Measurements from ENCODE around the gene ZNF367. TPM values are rescaled to one million over a fixed set of nuclear protein-coding genes. Genes with fewer than 3 reads are reported as not detected.

Gene ZNF367
- total and polyA plus RNA-seq, 9 of the 15 experiments (the other 6 are each of a cell fraction or from before 2014, with no cell fraction given): 2.7 to 14.4 (median 10.0) TPM

GRCh38 chr9:96417051-96417586 lies 1.1 kb downstream of the ZNF367 start (continued):
- TF ChIP-seq BDP1 (IDR thresholded peaks at IDR 0.05; ENCODE audit: insufficient read depth, insufficient read length): no peak
- no peak for TF ChIP-seq PREB (CRISPR knock-in tag; IDR thresholded peaks at IDR 0.05)
- no peak for TF ChIP-seq HSF4 (CRISPR knock-in tag; IDR thresholded peaks at IDR 0.05; ENCODE audit: borderline replicate concordance)
- TF ChIP-seq NELFE (IDR thresholded peaks at IDR 0.05; ENCODE audit: insufficient read depth, insufficient read length): no peak
- TF ChIP-seq PRMT5 (CRISPR knock-in tag; IDR thresholded peaks at IDR 0.05): no peak
- TF ChIP-seq, protein P1, sequence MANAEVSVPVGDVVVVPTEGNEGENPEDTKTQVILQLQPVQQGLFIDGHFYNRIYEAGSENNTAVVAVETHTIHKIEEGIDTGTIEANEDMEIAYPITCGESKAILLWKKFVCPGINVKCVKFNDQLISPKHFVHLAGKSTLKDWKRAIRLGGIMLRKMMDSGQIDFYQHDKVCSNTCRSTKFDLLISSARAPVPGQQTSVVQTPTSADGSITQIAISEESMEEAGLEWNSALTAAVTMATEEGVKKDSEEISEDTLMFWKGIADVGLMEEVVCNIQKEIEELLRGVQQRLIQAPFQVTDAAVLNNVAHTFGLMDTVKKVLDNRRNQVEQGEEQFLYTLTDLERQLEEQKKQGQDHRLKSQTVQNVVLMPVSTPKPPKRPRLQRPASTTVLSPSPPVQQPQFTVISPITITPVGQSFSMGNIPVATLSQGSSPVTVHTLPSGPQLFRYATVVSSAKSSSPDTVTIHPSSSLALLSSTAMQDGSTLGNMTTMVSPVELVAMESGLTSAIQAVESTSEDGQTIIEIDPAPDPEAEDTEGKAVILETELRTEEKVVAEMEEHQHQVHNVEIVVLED (CRISPR knock-in tag; IDR thresholded peaks at IDR 0.05): peak; percentile 77
- TF ChIP-seq HDAC8 (tag; IDR thresholded peaks at IDR 0.05): no peak
- TF ChIP-seq CHD1 (IDR thresholded peaks at IDR 0.05; ENCODE audit: low read length): no peak
- TF ChIP-seq SMC3 (conservative IDR thresholded peaks at IDR 0.05; ENCODE audit: insufficient read depth, low read depth, low read length): no peak
- peak in 1 of 2 experiments; percentile 96; a peak in 2 of 4 replicates for TF ChIP-seq HDAC1 (IDR thresholded peaks at IDR 0.05)
- no peak for TF ChIP-seq ZNF165 (CRISPR knock-in tag; IDR thresholded peaks at IDR 0.05; ENCODE audit: borderline replicate concordance)
- peak; percentile 97 for TF ChIP-seq RAD51 (IDR thresholded peaks at IDR 0.05; ENCODE audit: borderline replicate concordance, low read depth)
- no peak for TF ChIP-seq GTF2F1 (IDR thresholded peaks at IDR 0.05; ENCODE audit: low read depth, low read length)
- TF ChIP-seq, protein P2, sequence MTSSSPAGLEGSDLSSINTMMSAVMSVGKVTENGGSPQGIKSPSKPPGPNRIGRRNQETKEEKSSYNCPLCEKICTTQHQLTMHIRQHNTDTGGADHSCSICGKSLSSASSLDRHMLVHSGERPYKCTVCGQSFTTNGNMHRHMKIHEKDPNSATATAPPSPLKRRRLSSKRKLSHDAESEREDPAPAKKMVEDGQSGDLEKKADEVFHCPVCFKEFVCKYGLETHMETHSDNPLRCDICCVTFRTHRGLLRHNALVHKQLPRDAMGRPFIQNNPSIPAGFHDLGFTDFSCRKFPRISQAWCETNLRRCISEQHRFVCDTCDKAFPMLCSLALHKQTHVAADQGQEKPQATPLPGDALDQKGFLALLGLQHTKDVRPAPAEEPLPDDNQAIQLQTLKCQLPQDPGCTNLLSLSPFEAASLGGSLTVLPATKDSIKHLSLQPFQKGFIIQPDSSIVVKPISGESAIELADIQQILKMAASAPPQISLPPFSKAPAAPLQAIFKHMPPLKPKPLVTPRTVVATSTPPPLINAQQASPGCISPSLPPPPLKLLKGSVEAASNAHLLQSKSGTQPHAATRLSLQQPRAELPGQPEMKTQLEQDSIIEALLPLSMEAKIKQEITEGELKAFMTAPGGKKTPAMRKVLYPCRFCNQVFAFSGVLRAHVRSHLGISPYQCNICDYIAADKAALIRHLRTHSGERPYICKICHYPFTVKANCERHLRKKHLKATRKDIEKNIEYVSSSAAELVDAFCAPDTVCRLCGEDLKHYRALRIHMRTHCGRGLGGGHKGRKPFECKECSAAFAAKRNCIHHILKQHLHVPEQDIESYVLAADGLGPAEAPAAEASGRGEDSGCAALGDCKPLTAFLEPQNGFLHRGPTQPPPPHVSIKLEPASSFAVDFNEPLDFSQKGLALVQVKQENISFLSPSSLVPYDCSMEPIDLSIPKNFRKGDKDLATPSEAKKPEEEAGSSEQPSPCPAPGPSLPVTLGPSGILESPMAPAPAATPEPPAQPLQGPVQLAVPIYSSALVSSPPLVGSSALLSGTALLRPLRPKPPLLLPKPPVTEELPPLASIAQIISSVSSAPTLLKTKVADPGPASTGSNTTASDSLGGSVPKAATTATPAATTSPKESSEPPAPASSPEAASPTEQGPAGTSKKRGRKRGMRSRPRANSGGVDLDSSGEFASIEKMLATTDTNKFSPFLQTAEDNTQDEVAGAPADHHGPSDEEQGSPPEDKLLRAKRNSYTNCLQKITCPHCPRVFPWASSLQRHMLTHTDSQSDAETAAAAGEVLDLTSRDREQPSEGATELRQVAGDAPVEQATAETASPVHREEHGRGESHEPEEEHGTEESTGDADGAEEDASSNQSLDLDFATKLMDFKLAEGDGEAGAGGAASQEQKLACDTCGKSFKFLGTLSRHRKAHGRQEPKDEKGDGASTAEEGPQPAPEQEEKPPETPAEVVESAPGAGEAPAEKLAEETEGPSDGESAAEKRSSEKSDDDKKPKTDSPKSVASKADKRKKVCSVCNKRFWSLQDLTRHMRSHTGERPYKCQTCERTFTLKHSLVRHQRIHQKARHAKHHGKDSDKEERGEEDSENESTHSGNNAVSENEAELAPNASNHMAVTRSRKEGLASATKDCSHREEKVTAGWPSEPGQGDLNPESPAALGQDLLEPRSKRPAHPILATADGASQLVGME (CRISPR knock-in tag; IDR thresholded peaks at IDR 0.05): 0 out of 2 replicates have a peak, but pooled peaks have one; percentile 58
- TF ChIP-seq, protein P3, sequence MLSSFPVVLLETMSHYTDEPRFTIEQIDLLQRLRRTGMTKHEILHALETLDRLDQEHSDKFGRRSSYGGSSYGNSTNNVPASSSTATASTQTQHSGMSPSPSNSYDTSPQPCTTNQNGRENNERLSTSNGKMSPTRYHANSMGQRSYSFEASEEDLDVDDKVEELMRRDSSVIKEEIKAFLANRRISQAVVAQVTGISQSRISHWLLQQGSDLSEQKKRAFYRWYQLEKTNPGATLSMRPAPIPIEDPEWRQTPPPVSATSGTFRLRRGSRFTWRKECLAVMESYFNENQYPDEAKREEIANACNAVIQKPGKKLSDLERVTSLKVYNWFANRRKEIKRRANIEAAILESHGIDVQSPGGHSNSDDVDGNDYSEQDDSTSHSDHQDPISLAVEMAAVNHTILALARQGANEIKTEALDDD (IDR thresholded peaks at IDR 0.05): no peak
- 0 out of 2 replicates have a peak, but pooled peaks have one; percentile 43 for TF ChIP-seq NR4A1 (CRISPR knock-in tag; IDR thresholded peaks at IDR 0.05)
- TF ChIP-seq NR4A1 (tag; IDR thresholded peaks at IDR 0.05): no peak
- TF ChIP-seq MTA2 (IDR thresholded peaks at IDR 0.05; ENCODE audit: low read depth): no peak
- TF ChIP-seq CREBBP (IDR thresholded peaks at IDR 0.05; ENCODE audit: low read depth, low read length): no peak
- no peak for TF ChIP-seq TCF7 (IDR thresholded peaks at IDR 0.05; ENCODE audit: borderline replicate concordance)

Data from K562 (cell line).